K562 (cell line): Measurements from ENCODE around the gene ZNF485. TPM values are rescaled to one million over a fixed set of nuclear protein-coding genes. Genes with fewer than 3 reads are reported as not detected.

Experiments
- CREM ChIP-seq: IDR thresholded peaks from 2 replicates; pipeline ENCODE4 v1.6.1; 2014; ENCODE audit warnings: antibody characterized with exemption, low read depth
- HNRNPH1 ChIP-seq: fragments of 200-400 bp; formaldehyde crosslinking; optimal IDR thresholded peaks from 2 replicates; pipeline ENCODE3; 2017; ENCODE audit warnings: low read depth, mild to moderate bottlenecking, low read length, moderate library complexity
- NEUROD1 ChIP-seq: fragments of 150-350 bp; IDR thresholded peaks from 2 replicates; pipeline ENCODE4 v1.6.1; 2014; ENCODE audit warnings: borderline replicate concordance, low read length, low read depth; ENCODE audit not compliant: partially characterized antibody
- PATZ1 ChIP-seq: fragments of 250-450 bp; sonication (Bioruptor Pico); IDR thresholded peaks from 2 replicates; pipeline ENCODE4 v1.5.0; 2020; ENCODE audit warnings: mild to moderate bottlenecking, borderline replicate concordance
- RBM17 ChIP-seq: fragments of 200-400 bp; formaldehyde crosslinking; IDR thresholded peaks from 2 replicates; pipeline ENCODE4 v1.6.1; 2017; ENCODE audit warnings: low read depth, mild to moderate bottlenecking, low read length, borderline replicate concordance
- SMARCA4 ChIP-seq: fragments of 450-650 bp; IDR thresholded peaks from 2 replicates; pipeline ENCODE4 v1.6.1; 2016
- STAT5B ChIP-seq: fragments of 250-450 bp; sonication (Bioruptor Pico); IDR thresholded peaks from 2 replicates; pipeline ENCODE4 v1.8.0; 2021; ENCODE audit warnings: mild to moderate bottlenecking, inconsistent platforms
- ZFP36 ChIP-seq: fragments of 150-350 bp; IDR thresholded peaks from 2 replicates; pipeline ENCODE4 v1.6.1; 2018; ENCODE audit warnings: low read length, low read depth; ENCODE audit not compliant: partially characterized antibody
- ZKSCAN1 ChIP-seq: fragments of 150-350 bp; IDR thresholded peaks from 2 replicates; pipeline ENCODE4 v1.6.1; 2016; ENCODE audit warnings: low read depth, low read length
- ZNF274 ChIP-seq: IDR thresholded peaks from 2 replicates; pipeline ENCODE4 v1.6.1; 2011; ENCODE audit warnings: low read depth, mild to moderate bottlenecking, low read length, moderate library complexity, borderline replicate concordance
- ZNF507 ChIP-seq: conservative IDR thresholded peaks from 2 replicates; pipeline ENCODE4 v1.6.1; 2017; ENCODE audit warnings: missing genetic modification characterization, missing compliant biosample characterization
- ZZZ3 ChIP-seq: fragments of 450-650 bp; IDR thresholded peaks from 2 replicates; pipeline ENCODE4 v1.6.1; 2016; ENCODE audit warnings: antibody characterized with exemption, mild to moderate bottlenecking, moderate library complexity
- polyA plus RNA-seq, 8 experiments: library from polyadenylated mRNA; depleted of rRNA in 4 of 8; stranded (reverse) in 5 of 8; unstranded in 3 of 8; fragments of >200 nt; fragmentation: Nextera tagmentation in 2 of 8; fragmentation: Illumina TruSeq in 1 of 8; extraction: Ambion mirVana in 2 of 8; extraction: Trizol in 1 of 8; gene quantifications; 2 replicates each; pipeline versions ENCODE4 v1.2.1 to v1.2.3, GENCODE V29; 2011 to 2014; ENCODE audit warnings: inconsistent platforms in 1 of 8, missing spikeins in 1 of 8
- total RNA-seq, 7 experiments: library from RNA; depleted of rRNA in 6 of 7; stranded (reverse); fragments of >200 nt in 6 of 7; fragmentation: Illumina TruSeq in 2 of 7; extraction: Trizol in 2 of 7; gene quantifications; 2 replicates each; pipeline versions ENCODE4 v1.2.1 to v1.2.3, GENCODE V29; 2011 to 2021; ENCODE audit warnings: low replicate concordance in 1 of 7
- TF ChIP-seq, protein P1 (sequence below): fragments of 250-450 bp; sonication (Bioruptor Pico); IDR thresholded peaks from 2 replicates; pipeline ENCODE4 v1.4.0; 2020; ENCODE audit warnings: mild to moderate bottlenecking, moderate library complexity

The ZNF485 gene
- total and polyA plus RNA-seq, 9 of the 15 experiments (the other 6 are each of a cell fraction or from before 2014, with no cell fraction given): 8.0 to 18.7 (median 11.9) TPM

GRCh38 chr10:43648398-43649184 is 42.4 kb downstream of the ZNF485 start, which contains the start of gene ZNF32 (continued):
- TF ChIP-seq CREM (peak; percentile 46; the same call in 1 of the 2 replicates), PATZ1 (no peak), RBM17 (no peak), ZNF507 (tag) (no peak), ZNF274 (no peak), HNRNPH1 (no peak), NEUROD1 (peak; percentile 8), STAT5B (no peak), ZZZ3 (no peak), SMARCA4 (no peak), ZKSCAN1 (no peak), ZFP36 (no peak)
- TF ChIP-seq, protein P1, sequence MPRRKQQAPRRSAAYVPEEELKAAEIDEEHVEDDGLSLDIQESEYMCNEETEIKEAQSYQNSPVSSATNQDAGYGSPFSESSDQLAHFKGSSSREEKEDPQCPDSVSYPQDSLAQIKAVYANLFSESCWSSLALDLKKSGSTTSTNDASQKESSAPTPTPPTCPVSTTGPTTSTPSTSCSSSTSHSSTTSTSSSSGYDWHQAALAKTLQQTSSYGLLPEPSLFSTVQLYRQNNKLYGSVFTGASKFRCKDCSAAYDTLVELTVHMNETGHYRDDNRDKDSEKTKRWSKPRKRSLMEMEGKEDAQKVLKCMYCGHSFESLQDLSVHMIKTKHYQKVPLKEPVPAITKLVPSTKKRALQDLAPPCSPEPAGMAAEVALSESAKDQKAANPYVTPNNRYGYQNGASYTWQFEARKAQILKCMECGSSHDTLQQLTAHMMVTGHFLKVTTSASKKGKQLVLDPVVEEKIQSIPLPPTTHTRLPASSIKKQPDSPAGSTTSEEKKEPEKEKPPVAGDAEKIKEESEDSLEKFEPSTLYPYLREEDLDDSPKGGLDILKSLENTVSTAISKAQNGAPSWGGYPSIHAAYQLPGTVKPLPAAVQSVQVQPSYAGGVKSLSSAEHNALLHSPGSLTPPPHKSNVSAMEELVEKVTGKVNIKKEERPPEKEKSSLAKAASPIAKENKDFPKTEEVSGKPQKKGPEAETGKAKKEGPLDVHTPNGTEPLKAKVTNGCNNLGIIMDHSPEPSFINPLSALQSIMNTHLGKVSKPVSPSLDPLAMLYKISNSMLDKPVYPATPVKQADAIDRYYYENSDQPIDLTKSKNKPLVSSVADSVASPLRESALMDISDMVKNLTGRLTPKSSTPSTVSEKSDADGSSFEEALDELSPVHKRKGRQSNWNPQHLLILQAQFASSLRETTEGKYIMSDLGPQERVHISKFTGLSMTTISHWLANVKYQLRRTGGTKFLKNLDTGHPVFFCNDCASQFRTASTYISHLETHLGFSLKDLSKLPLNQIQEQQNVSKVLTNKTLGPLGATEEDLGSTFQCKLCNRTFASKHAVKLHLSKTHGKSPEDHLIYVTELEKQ (CRISPR knock-in tag): no peak
- TF ChIP-seq, all 486 proteins: peak for 127
